Uterus (tissue), 2 donors: ENCODE results near the gene PIEZO2.
A peak's percentile ranks its signal among the peaks of the same experiment; 100 is the strongest.

Source experiments
- CTCF ChIP-seq, 4 experiments: fragments of 200-600 bp in 2 of 4; fragments of 450-650 bp in 2 of 4; sonication (generic) in 2 of 4; IDR thresholded peaks; one replicate each; pipeline ENCODE4 v1.5.1; 2016 to 2019; ENCODE audit warnings: antibody characterized with exemption in 4 of 4, mild to moderate bottlenecking in 2 of 4, moderate library complexity in 1 of 4
- POLR2A ChIP-seq, 2 donors: fragments of 450-650 bp; IDR thresholded peaks; one replicate each; pipeline ENCODE4 v1.6.1; 2016; ENCODE audit warnings: antibody characterized with exemption in 2 of 2, mild to moderate bottlenecking in 1 of 2, moderate library complexity in 1 of 2

GRCh38 chr18:11040823-11041656, 108.3 kb downstream of the PIEZO2 start:
- TF ChIP-seq CTCF (IDR thresholded peaks at IDR 0.05) (peak; percentile 33 to 47 (median 40)), POLR2A (IDR thresholded peaks at IDR 0.05) (no peak)
